NCI-H2196 treated with DMSO at 0.1 percent for 48 hours (cell line): ENCODE data around the gene SYNJ1.
"Not testable (repeated sequence)": the region's sequence is repeated elsewhere in the genome, so short reads cannot be mapped to it uniquely, and the experiment has no call there.

Experiments used
- DNase-seq: peaks from one replicate; lab custom pipeline; 2025; ENCODE audit not compliant: unreplicated experiment; lab: John Stamatoyannopoulos, UW

Gene SYNJ1

DNA sequence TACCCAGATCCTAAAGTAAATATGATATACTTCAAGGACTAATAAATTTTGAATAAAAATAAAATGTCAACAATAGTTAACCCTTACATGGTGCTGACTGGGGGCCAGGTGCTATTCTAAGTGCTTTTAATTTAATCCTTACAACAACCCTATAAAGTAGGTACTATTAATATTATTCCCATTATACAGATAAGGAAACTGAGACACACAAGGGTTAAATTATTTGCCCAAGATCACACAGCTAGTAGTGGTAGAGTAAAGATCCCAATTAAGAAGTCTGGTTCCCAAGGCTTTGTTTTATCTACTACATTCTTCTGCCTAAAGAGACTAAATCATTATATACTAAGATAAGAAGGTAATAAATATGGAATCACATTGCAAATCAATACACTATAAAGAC lies 34.2 kb downstream of the SYNJ1 start:
- no peak for DNase-seq

DNA sequence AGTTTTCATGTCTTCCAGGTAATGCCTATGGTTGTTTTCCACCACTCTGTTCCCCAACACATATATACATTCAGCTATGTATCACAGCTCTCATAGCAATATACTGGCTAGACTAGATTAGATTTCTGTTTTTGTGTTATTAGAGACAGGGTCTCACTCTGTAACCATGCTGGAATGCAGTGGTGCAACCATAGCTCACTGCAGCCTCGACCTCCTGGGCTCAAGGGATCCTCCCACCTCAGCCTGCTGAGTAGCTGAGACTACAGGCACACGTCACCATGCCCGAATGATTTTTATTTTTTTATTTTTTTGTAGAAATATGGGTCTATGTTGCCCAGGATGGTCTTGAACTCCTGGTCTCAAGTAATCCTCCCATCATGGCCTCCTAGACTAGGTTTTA lies 37.7 kb downstream of the SYNJ1 start:
- no peak for DNase-seq

DNA sequence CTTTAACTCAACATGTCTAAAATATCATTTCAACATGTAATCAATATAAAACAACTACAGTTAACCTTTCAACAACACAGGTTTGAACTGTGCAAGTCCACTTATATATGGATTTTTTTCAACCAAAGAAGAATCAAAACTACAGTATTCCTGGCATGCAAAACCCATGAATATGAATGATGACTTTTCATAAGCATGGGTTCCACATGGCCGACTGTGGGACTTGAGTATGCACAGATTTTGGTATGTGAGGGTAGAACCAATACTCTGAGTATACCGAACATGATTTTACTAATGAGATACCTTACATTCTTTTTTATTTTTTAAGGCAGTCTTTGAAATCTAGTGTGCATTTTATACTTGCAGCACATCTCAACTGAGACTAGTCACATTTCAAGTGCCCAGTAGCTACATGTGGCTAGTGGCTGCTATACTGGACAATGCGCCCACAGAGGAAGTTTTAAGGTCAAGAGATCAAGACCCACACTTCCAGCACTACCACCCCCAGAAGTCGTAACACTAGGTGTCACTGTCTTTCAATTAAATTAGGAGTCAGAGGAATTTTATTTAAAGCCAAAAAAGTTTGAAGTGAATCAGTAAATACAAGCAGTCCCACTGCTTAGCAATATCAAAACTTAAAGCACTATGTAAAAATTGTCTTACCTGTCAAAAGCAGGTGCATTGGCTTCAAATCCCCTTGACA lies 40.0 kb downstream of the SYNJ1 start:
- no peak for DNase-seq

DNA sequence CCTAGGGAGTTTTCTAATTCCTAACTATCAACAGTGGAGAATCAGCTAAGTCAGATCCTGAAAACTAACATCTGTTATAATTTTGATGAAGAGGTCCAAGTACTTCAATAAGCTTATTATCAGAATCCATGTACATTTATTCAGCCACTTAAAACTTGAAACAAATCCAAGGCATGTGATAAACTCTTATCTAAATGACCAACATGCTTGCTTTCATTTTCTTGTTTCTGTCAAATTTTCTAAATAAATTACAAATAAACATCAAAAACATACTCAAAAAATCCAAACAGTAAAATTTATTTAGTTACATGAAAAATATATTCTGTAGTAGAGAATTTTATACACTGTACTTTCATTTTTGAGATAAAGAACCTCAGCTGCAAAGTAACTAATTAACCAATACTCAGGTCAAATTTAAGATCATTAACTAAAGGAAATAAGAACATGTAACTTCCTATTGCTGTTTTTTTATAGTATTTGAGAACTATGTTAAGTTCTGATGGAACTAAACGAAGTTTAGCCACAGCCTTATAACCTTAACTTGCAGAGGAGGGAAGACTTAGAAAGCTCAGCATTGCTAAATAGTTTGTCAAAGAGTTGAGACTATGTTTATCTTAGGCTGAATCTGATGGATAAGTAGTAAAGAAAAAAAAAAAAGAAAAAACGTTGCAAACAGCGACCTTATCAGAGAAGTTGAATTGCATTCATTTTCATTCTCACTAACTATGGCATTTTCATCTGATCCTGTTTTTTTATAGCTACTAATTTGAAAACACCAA lies 44.9 kb downstream of the SYNJ1 start:
- DNase-seq: no peak

DNA sequence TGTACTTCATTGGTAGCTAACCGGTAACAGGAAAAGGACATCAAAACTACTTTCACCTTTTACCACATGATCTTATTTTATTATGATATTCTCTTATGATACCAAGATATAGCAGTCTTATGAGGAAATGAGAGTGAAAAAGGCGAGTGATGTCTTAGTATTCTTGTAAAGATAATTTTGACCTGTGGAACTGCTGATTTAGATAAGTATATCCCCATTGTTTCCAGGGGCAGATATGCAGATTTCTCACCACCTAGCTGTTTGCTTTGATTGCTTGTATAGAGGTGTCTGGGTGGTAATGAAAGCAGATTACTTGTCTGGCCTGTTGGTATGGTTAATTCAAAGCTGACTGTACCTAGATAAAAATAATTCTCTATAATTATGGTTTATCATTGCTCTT lies 53.1 kb downstream of the SYNJ1 start:
- DNase-seq: no peak

DNA sequence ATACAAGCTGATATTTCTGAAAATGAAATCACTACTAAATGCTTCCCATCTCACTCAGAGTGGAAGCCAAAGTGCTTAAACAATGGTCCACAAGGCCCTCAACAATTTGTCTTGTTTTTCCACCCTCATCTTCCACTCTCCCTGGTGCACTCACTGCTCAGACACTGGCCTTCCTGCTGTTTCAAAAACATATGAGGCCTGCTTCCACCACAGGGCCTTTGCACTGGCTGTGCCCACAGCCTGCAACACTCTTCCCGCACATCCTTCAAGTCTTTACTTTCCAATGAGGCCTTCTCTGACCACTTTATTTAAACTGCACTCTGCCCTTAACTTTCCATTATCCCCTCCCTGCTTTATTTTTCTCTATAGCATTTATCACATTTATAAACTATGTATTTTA lies 53.8 kb downstream of the SYNJ1 start:
- no peak for DNase-seq

DNA sequence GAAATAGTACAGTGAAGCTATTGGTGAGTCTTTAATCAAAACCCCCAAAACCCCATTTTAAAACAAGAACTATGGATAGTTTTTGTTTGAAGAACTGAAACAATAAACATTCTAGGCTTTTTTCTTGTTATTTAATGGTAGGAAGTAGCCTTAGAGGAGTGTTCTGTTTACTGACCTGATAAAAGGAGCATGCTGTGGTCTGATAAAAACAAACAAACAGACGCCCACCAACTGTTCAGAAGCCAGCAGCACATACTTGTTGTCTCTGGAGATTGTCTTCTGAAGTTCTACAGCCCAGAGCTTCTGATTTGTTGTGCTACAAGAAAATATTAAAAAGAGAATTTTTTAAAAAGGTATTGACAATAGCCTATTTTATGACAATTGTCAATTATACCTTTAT lies 61.6 kb downstream of the SYNJ1 start:
- DNase-seq: no peak

DNA sequence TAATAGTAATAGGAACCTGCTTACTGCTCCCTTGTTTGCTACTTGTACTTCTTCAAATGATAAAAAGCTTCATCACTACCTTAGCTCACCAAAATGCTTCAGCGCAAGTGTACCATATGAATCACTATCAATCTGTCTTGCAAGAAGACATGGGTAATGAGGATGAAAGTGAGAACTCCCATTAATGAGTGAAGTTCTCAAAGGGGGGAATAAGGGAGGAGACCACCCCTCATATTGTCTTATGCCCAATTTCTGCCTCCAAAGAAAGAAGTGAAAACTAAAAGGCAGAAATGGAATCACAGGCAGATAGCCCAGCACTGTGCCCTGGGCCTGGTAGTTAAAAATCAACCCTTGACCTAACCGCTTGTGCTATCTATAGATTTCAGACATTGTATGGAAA lies 63.7 kb downstream of the SYNJ1 start:
- not testable (repeated sequence) for DNase-seq

DNA sequence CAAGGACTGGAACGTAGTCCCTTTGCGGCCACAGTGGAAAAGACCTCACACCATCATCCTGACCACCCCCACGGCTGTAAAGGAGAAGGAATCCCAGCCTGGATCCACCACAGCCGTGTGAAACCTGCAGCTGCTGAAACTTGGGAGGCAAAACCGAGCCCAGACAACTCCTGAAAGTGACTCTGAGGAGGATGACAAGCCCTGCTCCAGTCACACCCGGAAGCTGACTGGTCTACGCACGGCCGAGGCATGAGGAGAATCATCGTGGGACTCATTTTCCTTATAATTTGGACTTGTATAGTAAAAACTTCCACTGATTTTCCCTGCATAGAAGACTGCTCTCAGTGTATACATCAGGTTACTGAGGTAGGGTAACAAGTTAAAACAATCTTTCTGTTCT lies 65.8 kb downstream of the SYNJ1 start:
- DNase-seq: not testable (repeated sequence)

DNA sequence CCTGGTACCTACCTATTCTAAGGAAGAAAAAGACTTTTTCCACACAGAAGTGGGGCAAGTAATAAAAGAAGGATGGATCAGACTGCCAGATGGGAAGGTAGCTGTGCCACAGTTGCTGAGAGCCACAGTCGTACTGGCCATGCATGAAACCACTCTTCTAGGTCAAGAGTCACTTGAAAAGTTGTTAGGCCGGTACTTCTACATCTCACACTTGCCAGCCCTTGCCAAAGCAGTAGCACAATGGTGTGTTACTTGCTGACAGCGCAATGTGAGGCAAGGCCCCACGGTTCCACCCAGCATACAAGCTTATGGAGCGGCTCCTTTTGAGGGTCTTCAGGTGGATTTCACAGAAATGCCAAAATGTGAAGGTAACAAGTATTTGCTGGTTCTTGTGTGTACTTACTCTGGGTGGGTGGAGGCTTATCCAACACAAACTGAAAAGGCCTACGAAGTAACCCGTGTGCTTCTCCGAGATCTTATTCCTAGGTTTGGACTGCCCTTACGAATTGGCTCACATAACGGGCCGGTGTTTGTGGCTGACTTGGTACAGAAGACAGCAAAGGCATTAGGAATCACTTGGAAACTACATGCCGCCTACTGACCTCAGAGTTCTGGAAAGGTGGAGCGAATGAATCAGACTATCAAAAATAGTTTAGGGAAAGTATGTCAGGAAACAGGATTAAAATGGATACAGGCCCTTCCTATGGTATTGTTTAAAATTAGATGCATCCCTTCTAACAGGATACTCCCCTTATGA lies 66.6 kb downstream of the SYNJ1 start:
- DNase-seq: not testable (repeated sequence)

DNA sequence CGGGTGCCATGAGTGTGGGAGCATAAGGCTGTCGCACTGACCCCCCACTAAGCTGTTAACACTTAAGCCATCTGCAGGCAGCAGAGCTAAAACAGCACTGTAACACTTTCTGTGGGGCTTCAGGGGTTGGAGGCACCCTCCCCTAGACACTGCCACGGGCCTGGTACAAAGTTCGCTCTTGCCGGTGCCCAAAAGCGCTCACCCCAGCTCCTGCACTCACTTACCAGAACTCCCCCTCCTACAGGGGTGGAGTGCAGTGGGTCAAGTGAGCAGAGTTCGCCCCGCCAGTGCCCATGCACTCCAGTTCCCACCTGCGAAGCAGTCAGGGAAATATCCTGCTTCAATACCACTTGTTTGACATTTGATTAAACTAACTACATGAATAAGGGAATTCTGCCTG lies 69.3 kb downstream of the SYNJ1 start:
- no peak for DNase-seq

DNA sequence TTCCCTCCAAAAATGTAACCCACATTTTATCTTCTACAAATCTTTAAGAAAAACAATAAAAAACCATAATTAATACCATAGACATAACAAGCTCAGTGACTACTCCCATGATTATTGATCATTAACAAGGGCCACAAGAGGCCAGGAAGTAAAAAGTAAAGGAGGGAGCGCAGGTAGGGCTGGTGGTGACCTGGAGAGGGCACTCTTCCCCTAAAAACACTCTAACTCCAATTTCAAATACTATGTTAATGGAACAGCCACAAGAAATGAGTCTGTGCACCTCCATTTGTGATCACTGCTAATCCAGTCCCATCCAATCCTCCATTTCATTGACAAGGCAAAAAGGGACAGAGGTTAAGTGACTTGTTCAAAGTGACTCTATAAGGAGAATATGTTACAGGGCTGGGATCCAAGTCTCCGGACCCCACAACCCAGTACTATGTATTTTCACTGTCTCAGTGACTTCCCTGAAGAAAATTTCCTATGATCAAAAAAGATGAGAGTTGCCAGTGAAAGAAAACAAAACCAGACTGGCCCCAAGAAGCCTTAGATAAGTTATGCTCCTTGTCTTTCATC lies 74.4 kb downstream of the SYNJ1 start:
- DNase-seq: no peak

DNA sequence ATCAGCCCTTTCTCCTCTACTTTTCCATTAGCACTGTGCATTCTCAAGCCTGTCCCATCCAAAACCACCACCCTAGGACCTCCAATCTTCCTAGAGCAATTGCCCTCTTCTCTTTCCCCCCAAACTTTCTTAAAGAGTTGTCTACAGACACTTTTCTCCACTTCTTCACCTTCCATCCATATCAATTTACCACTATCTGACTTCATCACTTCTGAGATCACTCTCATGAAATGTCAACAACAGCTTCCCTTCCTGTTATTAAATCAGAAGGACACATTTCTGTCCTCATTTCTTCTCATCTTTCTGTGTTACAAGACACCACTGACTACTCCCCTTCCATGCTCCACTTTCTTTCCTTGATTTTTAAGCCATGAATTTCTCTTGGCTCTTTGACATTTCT lies 79.6 kb downstream of the SYNJ1 start:
- no peak for DNase-seq

DNA sequence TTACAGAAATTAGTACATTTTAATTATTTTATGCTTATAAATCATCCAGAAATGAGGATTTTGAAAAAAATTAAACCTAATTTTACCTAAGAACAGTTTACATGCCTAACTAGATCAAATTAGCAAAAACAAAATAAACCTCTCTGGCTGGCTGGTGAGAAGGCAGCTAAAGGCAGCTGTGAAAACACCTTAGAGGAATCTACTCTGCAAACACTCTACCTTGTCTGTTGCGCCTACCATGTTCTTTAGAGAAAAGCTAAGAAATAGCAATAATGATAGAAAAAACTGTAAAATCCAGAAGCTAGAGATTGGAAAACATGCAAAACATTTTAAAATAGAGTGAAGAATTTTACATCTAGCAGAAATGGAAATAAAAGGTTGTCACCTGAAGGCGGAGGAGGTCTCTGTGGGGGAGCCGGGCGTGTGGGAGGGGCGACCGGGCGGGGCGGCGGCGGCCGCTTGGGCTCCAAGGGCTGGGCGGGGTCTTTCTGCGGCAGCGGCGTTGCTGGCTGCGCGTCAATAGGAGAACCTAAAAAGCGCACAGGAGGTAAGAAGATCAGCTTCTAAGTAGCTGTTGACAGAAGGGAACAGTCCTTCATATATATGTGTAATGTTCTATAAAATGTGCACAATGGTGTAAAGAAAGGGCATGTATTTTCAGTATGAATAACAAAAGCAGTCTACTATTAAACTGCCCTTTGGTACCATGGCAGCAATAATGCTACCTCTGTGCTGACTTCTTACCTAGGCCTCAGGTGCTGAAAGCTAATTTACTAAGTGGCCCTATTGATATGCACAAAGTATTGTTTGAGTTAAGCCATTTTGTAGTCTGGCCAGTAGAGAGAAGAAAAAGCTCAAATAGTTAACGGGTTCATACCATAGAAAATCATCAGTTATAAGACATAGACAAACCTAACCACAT lies 82.3 kb downstream of the SYNJ1 start:
- DNase-seq: no peak

DNA sequence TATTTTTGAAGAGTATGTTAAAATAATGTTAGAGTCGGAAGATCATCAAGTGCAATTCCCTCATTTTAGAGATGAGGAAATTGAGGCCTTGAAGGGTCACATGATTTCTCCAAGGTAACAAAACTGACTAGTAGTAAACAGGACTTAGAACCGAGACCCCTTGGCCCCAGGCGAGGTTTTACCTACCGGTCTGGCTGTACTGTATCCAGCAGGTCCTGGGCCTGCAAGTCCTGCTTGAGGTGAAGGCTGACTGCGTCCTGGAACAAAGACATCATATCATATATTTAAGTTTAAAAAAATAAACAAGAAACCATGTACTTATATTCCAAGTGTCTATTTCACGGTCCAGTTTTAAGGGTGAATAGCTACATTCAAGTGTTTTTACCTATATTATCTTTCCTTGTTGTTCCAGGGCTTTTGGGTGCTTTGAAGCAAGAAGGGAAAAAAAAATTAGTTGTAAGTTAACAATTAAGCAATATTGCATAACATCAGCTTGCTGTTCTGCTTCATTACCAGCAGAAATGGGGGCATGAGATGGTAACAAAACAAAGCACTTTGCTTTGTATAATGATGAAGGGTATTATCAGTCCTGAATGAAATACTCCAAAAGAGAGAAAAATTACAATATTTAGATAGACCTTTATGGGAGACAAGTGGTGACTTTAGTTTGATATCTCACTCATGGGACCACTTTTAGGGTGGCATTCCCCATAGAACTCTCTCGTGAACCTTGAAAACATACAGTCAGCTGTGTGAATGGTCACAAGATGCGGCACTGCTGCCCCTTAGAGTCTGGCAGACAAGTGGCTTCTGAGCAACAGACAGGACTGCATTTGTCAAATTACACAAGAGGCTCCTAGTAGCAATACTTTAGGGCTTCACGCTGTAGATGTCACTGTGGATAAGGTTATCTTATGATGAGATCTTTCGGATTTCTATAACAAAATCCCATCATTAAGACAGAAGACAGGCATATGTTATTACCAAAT lies 85.8 kb downstream of the SYNJ1 start:
- no peak for DNase-seq

DNA sequence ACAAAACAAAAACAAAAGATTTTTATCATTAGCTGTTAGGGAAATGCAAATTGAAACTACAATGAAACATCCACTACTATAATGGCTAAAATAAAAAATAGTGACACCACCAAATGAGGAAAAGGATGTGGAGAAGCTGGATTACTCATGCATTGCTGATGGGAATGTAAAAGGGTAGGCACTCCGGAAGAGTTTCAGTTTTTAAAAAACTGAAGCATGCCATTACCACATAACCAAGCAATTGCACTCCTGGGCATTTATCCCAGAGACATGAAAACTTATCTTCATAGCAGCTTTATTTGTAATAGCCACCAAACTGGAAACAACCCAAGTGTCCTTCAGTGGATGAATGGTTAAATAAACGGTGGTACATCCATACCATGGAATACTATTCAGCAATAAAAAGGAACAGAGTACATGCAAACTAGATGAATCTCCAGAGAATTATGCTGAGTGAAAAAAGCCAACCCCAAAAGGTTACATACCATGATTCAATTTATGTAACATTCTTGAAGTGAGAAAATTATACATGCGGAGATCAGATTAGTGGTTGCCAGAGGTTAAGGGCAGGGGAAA lies 101.1 kb downstream of the SYNJ1 start:
- DNase-seq: no peak

DNA sequence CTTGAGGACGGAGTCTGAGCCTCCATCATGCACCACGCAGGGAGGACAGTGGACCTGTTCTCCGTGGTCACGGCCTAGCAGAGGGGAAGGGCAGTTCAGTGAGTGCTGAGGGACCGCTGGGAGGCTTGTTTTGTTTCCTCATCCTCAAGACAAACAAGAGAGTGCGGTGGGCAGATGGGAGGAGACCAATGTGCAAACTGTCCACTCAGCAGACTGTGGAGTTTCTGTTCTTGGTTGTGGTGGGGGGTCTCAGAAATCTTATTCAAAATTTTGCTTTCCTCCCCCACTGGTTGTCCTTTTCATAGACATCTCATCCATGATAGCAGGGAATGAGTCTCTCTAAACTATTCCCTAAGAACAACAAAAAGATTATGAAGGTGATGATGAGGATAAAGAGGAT lies 109.6 kb downstream of the SYNJ1 start:
- DNase-seq: not testable (repeated sequence)

DNA sequence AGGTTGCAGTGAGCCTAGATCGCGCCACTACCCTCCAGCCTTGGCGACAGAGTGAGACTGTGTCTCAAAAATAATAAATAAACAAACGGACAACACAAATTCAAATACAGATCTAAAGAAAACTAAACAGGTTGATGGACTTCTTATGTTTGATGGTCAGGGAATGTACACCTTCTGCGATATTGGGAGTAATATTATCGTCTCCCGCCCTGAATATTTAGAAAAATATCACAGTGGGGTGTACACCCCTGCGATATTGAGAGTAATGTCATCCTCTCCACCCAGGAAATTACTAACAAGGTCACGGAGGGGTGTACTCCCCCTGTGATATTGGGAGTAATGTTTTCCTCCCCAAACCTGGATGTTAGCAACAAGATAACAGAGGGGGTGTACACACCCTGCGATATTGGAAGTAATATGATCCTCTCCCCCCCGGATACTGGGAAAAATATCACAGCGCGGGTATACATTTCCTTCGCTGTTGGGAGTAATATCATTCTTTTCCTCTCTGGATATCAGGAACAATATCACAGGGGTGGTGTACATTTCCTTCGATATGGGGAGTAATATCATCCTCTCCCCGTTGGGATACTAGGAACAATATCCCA lies 114.3 kb downstream of the SYNJ1 start:
- no peak for DNase-seq

DNA sequence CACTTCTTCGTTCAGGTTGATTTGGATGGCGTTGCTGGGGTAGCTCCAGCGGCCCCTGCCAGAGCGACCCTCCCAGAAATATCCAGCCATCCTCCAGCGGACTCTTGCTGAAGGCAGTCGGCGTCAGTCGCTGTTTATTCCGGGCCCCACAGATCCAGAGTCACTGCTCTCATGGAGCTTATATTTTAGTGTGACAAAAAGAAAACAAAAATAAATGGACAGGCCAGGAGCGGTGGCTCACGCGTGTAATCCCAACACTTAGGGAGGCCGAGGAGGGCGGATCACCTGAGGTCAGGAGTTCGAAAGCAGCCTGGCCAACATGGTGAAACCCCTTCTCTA lies 114.8 kb downstream of the SYNJ1 start:
- no peak for DNase-seq
